HG02981 (cell line): ENCODE measurements around the gene TTLL12.

Experiments used
- ATAC-seq: cut with Tn5 transposase; IDR thresholded peaks from one replicate; pipeline ENCODE4 v1.9.1; 2021; ENCODE audit warnings: mild to moderate bottlenecking, moderate library complexity; ENCODE audit not compliant: unreplicated experiment

TTLL12 gene

GRCh38 chr22:43174941-43175531, 11.9 kb downstream of the TTLL12 start:
- no peak for ATAC-seq

- no peak for ATAC-seq
These were observed 12.8 kb downstream of the TTLL12 start for GRCh38 chr22:43173976-43174720.

- no peak for ATAC-seq
These were observed 13.4 kb downstream of the TTLL12 start for GRCh38 chr22:43173566-43173965.

- no peak for ATAC-seq
These were observed 14.7 kb downstream of the TTLL12 start for GRCh38 chr22:43172191-43172590.

GRCh38 chr22:43171607-43172006, 15.3 kb downstream of the TTLL12 start:
- ATAC-seq: no peak

GRCh38 chr22:43171019-43171491, 15.9 kb downstream of the TTLL12 start:
- ATAC-seq: no peak

GRCh38 chr22:43170131-43170480, 16.8 kb downstream of the TTLL12 start:
- no peak for ATAC-seq

- no peak for ATAC-seq
These were observed 17.4 kb downstream of the TTLL12 start for GRCh38 chr22:43169310-43170130.

GRCh38 chr22:43168471-43169309, 18.2 kb downstream of the TTLL12 start:
- no peak for ATAC-seq

- ATAC-seq: no peak
These were observed 19.8 kb downstream of the TTLL12 start for GRCh38 chr22:43167001-43167589.

- ATAC-seq: no peak
These were observed 20.6 kb downstream of the TTLL12 start for GRCh38 chr22:43166132-43166930.

- ATAC-seq: no peak
These were observed 22.3 kb downstream of the TTLL12 start for GRCh38 chr22:43164636-43165035.

GRCh38 chr22:43163241-43163795, 23.6 kb downstream of the TTLL12 start:
- no peak for ATAC-seq

GRCh38 chr22:43162412-43163150, 24.4 kb downstream of the TTLL12 start:
- ATAC-seq: no peak

- ATAC-seq: no peak
These were observed 26.3 kb downstream of the TTLL12 start for GRCh38 chr22:43160497-43161126.

GRCh38 chr22:43159484-43160178, 27.3 kb downstream of the TTLL12 start:
- ATAC-seq: no peak

- no peak for ATAC-seq
These were observed 28.0 kb downstream of the TTLL12 start for GRCh38 chr22:43158778-43159483.
